ENCODE data around the gene PDZD2.

Gene PDZD2

DNA sequence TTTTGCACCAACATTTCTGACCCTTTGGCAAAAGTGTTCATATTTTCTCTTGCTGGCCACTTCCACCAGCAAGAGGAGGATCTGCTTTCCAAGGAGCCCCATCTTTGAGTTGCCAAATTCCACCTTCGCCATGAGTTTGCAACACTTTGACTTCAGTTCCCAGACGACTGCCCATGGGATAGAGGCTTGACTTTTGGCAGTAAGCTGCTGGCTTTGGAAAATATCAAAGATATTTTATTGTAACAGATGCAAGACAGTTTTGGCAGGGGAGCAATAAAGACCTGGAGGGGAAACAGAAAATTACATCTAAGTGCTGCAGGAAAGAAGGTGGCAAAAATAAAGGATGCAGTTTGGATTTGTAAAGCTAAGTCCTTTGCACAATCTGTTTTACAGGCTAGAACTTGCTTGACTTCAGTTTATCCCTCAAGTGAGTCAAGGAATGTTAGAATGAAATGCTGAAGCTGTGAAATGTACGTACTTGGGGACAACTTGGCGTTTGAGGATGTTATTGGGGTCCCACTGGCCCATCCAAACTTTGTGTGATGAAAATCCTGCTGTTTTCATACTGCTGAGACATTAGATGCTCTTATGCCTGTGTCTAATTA, 302.3 kb downstream of the PDZD2 start:
- H3K4me1 ChIP-seq = peaks cover 6% of the 10 kb centered on the region

DNA sequence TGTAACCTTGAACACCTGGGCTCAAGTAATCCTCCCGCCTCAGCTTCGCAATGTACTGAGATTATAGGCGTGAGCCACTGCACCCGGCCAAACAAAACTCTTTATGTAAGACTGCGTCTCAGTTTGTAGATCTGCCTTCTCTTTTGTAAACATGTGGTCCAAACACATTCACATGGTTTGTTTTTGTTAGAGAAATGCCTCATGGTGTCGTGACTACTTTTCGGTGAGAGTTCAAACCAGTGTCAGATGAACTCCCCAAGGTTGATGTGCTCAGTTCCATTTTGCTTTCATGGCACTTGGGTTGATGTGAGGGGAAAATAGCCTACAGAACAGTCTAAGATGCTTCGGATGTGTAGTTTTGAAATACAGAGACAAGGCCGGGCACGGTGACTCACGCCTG, 303.6 kb downstream of the PDZD2 start:
- Histone ChIP-seq H3K27me3 (ENCODE audit: control insufficient read depth, insufficient read depth, low read length) (no peaks in the 10 kb centered on the region), H3K4me2 (ENCODE audit: low read length) (no peak overlapping the region), H2AFZ (no peak overlapping the region), H3K79me2 (no peaks in the 10 kb centered on the region), H3K36me3 (ENCODE audit: control insufficient read depth, insufficient read depth, low read length) (no peaks in the 10 kb centered on the region), H3K4me1 (no peaks in the 10 kb centered on the region), H3K27ac (no peak overlapping the region), H3K9me3 (ENCODE audit: control insufficient read depth, low read length) (no peaks in the 10 kb centered on the region), H3K9ac (no peak overlapping the region), H3K4me3 (ENCODE audit: low read depth, low read length) (no peak overlapping the region)
- TF ChIP-seq, protein P1, sequence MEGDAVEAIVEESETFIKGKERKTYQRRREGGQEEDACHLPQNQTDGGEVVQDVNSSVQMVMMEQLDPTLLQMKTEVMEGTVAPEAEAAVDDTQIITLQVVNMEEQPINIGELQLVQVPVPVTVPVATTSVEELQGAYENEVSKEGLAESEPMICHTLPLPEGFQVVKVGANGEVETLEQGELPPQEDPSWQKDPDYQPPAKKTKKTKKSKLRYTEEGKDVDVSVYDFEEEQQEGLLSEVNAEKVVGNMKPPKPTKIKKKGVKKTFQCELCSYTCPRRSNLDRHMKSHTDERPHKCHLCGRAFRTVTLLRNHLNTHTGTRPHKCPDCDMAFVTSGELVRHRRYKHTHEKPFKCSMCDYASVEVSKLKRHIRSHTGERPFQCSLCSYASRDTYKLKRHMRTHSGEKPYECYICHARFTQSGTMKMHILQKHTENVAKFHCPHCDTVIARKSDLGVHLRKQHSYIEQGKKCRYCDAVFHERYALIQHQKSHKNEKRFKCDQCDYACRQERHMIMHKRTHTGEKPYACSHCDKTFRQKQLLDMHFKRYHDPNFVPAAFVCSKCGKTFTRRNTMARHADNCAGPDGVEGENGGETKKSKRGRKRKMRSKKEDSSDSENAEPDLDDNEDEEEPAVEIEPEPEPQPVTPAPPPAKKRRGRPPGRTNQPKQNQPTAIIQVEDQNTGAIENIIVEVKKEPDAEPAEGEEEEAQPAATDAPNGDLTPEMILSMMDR (IDR thresholded peaks at IDR 0.05) = no peak

More for the DNA sequence above, 302.3 kb downstream of the PDZD2 start:
- H3K4me2 ChIP-seq (ENCODE audit: low read length) = no peak overlapping the region
- H3K27me3 ChIP-seq (ENCODE audit: control insufficient read depth, insufficient read depth, low read length) = no peaks in the 10 kb centered on the region
- no peaks in the 10 kb centered on the region for H3K79me2 ChIP-seq
- TF ChIP-seq, protein P1 (IDR thresholded peaks at IDR 0.05) = no peak
- H3K4me3 ChIP-seq (ENCODE audit: low read depth, low read length) = no peak overlapping the region
- no peak overlapping the region for H3K27ac ChIP-seq
- no peaks in the 10 kb centered on the region for H3K36me3 ChIP-seq (ENCODE audit: control insufficient read depth, insufficient read depth, low read length)
- no peak overlapping the region for H3K9ac ChIP-seq
- no peak overlapping the region for H2AFZ ChIP-seq
- H3K9me3 ChIP-seq (ENCODE audit: control insufficient read depth, low read length) = no peaks in the 10 kb centered on the region

- no peak overlapping the region for H3K4me2 ChIP-seq (ENCODE audit: low read length)
- H3K36me3 ChIP-seq (ENCODE audit: control insufficient read depth, insufficient read depth, low read length) = no peaks in the 10 kb centered on the region
- no peak overlapping the region for H3K9ac ChIP-seq
- H3K9me3 ChIP-seq (ENCODE audit: control insufficient read depth, low read length) = no peaks in the 10 kb centered on the region
- no peaks in the 10 kb centered on the region for H3K27me3 ChIP-seq (ENCODE audit: control insufficient read depth, insufficient read depth, low read length)
- H3K4me1 ChIP-seq = no peaks in the 10 kb centered on the region
- H3K79me2 ChIP-seq = no peaks in the 10 kb centered on the region
- TF ChIP-seq, protein P1 (IDR thresholded peaks at IDR 0.05) = no peak
- no peak overlapping the region for H2AFZ ChIP-seq
- no peak overlapping the region for H3K4me3 ChIP-seq (ENCODE audit: low read depth, low read length)
- no peak overlapping the region for H3K27ac ChIP-seq
These were observed 305.9 kb downstream of the PDZD2 start for GRCh38 chr5:31944684-31945445.

DNA sequence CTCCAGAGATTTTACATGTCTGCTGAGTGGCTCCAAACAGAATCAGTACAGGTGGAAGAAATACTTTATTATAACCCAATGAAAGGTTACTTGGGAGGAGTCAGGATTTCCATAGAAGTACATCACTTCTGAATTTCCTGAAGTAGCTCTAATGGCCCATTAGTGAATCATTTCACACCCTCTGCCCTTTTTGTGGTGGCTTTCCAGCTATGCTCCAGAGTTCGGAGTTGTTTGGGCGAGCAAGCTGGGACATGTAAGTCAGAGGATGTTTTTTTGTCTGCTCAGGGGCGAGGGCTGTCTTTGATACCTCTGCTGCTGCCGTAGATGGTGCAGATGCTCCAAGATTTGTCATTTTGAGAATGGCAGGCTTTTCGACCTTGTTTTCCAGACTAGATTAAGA, 309.1 kb downstream of the PDZD2 start:
- H3K36me3 ChIP-seq (ENCODE audit: control insufficient read depth, insufficient read depth, low read length) = no peaks in the 10 kb centered on the region
- no peak overlapping the region for H3K4me3 ChIP-seq (ENCODE audit: low read depth, low read length)
- no peaks in the 10 kb centered on the region for H3K9me3 ChIP-seq (ENCODE audit: control insufficient read depth, low read length)
- H3K27me3 ChIP-seq (ENCODE audit: control insufficient read depth, insufficient read depth, low read length) = no peaks in the 10 kb centered on the region
- H3K79me2 ChIP-seq = no peaks in the 10 kb centered on the region
- H3K4me1 ChIP-seq = no peaks in the 10 kb centered on the region
- no peak overlapping the region for H3K27ac ChIP-seq
- no peak overlapping the region for H3K4me2 ChIP-seq (ENCODE audit: low read length)
- TF ChIP-seq, protein P1 (IDR thresholded peaks at IDR 0.05) = no peak
- no peak overlapping the region for H2AFZ ChIP-seq
- no peak overlapping the region for H3K9ac ChIP-seq
